22Rv1 (cell line): Measurements from ENCODE around the gene SLC2A9.

Experiments
- H3K27ac ChIP-seq: fragments of 450-650 bp; 2 replicates; pipeline ENCODE4 v1.5.1; 2017
- ZFX ChIP-seq: fragments of 450-650 bp; IDR thresholded peaks from 2 replicates; pipeline ENCODE4 v1.6.1; 2017; ENCODE audit warnings: antibody characterized with exemption, borderline replicate concordance
- TF ChIP-seq, protein P1 (sequence below): fragments of 450-650 bp; IDR thresholded peaks from 2 replicates; pipeline ENCODE4 v1.5.1; 2017; ENCODE audit warnings: mild to moderate bottlenecking

SLC2A9 gene

DNA sequence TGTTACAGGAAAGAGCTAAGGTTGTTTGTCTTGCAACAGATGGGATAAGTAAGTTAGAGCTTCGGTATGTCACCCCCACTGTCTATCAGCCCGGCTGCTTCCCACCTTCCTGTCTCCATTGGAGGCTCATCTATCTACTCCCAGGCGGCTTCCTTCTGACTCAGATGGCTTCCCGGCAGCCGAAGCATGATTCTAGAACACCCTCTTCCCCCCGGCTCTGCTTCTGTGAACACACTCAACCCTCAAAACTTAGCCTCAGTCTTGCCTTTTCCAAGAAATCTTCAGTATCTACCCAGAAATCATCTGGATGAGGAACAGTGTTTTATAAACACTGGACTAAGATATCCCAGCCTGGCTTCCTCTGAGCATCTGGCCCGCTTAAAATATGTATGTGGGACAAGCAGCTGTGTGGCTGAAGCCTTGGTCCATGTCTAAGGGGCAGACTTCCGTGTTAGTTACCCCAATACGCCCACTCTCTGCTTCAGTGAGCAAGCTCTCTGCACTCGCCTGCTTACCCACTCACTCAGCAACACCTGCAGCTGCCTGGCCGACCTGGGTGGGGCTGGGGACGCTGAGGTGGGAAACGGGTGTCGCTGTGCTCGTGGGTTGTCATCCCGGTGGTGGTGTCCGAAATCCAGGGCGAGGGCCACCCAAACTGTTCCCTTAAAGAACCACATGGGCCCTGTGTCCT is 12.0 kb upstream of the SLC2A9 start:
- no peak for TF ChIP-seq ZFX
- TF ChIP-seq, protein P1, sequence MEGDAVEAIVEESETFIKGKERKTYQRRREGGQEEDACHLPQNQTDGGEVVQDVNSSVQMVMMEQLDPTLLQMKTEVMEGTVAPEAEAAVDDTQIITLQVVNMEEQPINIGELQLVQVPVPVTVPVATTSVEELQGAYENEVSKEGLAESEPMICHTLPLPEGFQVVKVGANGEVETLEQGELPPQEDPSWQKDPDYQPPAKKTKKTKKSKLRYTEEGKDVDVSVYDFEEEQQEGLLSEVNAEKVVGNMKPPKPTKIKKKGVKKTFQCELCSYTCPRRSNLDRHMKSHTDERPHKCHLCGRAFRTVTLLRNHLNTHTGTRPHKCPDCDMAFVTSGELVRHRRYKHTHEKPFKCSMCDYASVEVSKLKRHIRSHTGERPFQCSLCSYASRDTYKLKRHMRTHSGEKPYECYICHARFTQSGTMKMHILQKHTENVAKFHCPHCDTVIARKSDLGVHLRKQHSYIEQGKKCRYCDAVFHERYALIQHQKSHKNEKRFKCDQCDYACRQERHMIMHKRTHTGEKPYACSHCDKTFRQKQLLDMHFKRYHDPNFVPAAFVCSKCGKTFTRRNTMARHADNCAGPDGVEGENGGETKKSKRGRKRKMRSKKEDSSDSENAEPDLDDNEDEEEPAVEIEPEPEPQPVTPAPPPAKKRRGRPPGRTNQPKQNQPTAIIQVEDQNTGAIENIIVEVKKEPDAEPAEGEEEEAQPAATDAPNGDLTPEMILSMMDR: no peak
- no peak overlapping the region for H3K27ac ChIP-seq

DNA sequence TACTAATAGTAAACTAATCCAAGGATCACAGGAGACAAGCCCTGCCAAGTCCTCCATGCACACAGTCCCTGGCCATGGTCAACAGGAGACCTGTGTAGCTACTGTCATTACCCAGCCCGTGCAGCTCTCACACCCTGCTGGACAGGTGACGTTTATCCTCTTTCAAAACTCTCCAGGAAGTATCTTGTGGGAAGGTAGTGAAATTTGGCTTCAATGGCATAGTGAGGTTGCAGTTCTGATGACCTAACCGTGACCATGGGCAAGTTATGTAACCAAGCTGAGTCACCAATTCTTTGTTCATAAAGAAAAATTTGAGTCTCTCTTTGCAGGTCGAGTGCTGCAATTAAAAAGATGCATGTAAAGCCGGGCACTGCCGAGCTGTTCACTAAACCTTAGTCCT is 11.3 kb upstream of the SLC2A9 start:
- H3K27ac ChIP-seq: no peak overlapping the region
- TF ChIP-seq, protein P1: no peak
- TF ChIP-seq ZFX: no peak

DNA sequence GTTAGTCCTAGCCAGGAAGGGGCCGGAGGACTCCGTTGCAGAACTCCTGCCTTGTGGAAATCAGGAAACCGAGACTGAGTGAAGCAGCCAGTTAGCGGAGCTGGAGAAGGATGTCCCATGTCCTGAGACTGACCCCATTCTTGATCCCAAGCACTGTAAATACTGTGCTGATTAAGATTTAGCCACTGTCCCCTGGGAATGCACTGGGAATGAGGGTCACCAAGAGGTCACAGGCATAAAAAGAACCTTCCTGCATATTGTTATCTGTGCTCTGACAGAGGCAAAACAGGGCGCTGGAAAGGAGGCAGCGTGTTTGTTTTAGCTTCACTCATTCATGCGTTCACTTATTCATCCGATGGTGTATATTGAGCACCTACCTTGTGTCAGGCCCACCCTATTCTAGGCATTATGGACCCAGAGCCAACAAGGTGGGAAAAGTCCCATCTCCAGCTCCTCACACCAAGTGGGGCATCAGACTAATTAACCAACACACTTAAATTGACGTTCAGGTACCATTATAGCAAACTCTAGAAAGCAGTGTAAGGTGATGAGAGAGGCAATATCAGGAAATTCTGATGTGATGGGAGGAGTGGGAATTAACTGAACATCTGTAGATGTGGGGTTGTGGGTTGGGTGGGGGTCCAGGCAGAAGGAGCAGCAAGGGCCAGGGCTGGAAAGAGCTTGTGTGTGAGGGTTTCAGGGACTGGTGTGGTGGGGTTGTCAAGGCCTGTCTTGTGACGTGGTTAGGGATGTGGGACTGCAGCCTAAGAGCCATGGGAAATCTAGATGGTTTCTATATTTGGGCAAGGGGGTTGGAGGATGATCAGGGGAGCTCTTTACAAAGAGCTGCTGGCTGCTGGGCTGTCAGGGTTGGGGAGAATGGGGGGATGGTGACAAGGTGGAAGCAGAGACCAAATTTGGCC is 10.6 kb upstream of the SLC2A9 start:
- H3K27ac ChIP-seq: no peak overlapping the region
- no peak for TF ChIP-seq ZFX
- TF ChIP-seq, protein P1: no peak

GRCh38 chr4:10030972-10031667 is 9.8 kb upstream of the SLC2A9 start:
- TF ChIP-seq ZFX: no peak
- TF ChIP-seq, protein P1: no peak
- H3K27ac ChIP-seq: no peak overlapping the region

DNA sequence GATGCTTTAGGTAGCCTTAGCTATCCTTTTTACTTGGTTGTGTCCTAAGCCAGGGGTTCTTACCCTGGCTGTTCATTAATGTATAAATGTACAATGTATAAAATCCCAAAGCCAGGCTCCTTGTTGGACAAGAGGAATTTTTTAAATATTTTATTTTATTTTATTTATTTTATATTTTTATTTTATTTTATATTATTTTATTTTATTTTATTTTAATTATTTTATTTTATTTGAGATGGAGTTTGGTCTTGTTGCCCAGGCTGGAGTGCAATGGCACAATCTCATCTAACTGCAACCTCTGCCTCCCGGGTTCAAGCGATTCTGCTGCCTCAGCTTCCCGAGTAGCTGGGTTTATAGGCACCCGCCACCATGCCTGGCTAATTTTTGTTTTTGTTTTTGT is 8.1 kb upstream of the SLC2A9 start:
- H3K27ac ChIP-seq: no peak overlapping the region
- no peak for TF ChIP-seq ZFX
- TF ChIP-seq, protein P1: no peak

DNA sequence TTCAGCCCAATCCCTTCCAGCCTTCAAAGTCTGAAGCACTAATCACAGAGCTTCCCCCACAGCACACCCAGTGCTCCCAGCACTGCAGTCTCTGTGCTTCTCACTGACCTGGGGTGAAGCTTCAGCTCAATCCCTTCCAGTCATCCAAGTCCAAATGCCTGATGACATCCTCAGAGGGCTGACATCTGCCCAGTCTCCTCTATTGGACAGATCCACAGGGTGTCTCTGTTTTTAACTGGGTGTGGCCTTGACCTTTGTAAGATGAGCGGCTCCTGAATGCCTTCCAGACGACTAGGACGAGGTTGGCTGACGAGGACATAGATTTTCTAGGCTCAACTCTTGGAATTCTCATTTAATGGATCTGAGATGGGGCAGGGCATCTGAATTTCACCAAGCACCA is 7.6 kb upstream of the SLC2A9 start:
- no peak overlapping the region for H3K27ac ChIP-seq
- TF ChIP-seq ZFX: no peak
- TF ChIP-seq, protein P1: no peak
